Endothelial cell (in vitro differentiated cells): ENCODE measurements around the gene MGA. TPM values are rescaled to one million over a fixed set of nuclear protein-coding genes. Genes with fewer than 3 reads are reported as not detected.

Source experiments
- DNase-seq: peaks from one replicate; pipeline ENCODE4 v3.0.0; 2021; ENCODE audit warnings: low spot score
- H3K27ac Mint-ChIP-seq: one replicate; pipeline ENCODE4 v1.8.0; 2021; ENCODE audit warnings: mixed read lengths, inconsistent platforms; ENCODE audit not compliant: unreplicated experiment
- H3K27me3 Mint-ChIP-seq: one replicate; pipeline ENCODE4 v1.8.0; 2021; ENCODE audit warnings: mild to moderate bottlenecking, moderate library complexity, mixed read lengths, inconsistent platforms; ENCODE audit not compliant: unreplicated experiment
- H3K36me3 Mint-ChIP-seq: one replicate; pipeline ENCODE4 v1.8.0; 2021; ENCODE audit warnings: mild to moderate bottlenecking, low read depth, mixed read lengths, inconsistent platforms; ENCODE audit not compliant: unreplicated experiment
- H3K4me1 Mint-ChIP-seq: one replicate; pipeline ENCODE4 v1.8.0; 2021; ENCODE audit warnings: mild to moderate bottlenecking, mixed read lengths, inconsistent platforms; ENCODE audit not compliant: unreplicated experiment
- H3K4me3 Mint-ChIP-seq: one replicate; pipeline ENCODE4 v1.8.0; 2021; ENCODE audit warnings: mild to moderate bottlenecking, mixed read lengths, inconsistent platforms; ENCODE audit not compliant: unreplicated experiment
- H3K9me3 Mint-ChIP-seq: one replicate; pipeline ENCODE4 v1.8.0; 2021; ENCODE audit warnings: mixed read lengths, inconsistent platforms; ENCODE audit not compliant: unreplicated experiment
- CTCF ChIP-seq: fragments of 200-600 bp; sonication (generic); IDR thresholded peaks from one replicate; pipeline ENCODE4 v1.5.0; 2021; ENCODE audit warnings: antibody characterized with exemption; ENCODE audit not compliant: unreplicated experiment
- total RNA-seq: library from RNA; stranded (reverse); fragmentation: NEBNext Ultra II Directional; extraction: Animal tissue kit (Norgen Biotek cat#: 25700); gene quantifications from one replicate; pipeline ENCODE4 v1.2.1, GENCODE V29; 2021; ENCODE audit not compliant: unreplicated experiment

MGA gene
- total RNA-seq, 1 donor from 2014 or later: 48.0 TPM

- Mint-ChIP-seq H3K36me3 (peaks cover 8% of the 10 kb centered on the region), H3K27me3 (peaks cover 5% of the 10 kb centered on the region), H3K9me3 (no peaks in the 10 kb centered on the region), H3K4me1 (peaks cover 65% of the 10 kb centered on the region), H3K27ac (peak overlapping the region; percentile 100), H3K4me3 (peak overlapping the region; percentile 66)
- TF ChIP-seq CTCF: no peak
- DNase-seq: no peak
Observed at GRCh38 chr15:41791547-41791937, 131.3 kb downstream of the MGA start.

GRCh38 chr15:41792000-41792637 lies 131.9 kb downstream of the MGA start:
- H3K36me3 Mint-ChIP-seq: peaks cover 8% of the 10 kb centered on the region
- no peak overlapping the region for H3K4me3 Mint-ChIP-seq
- no peak for DNase-seq
- H3K4me1 Mint-ChIP-seq: peaks cover 69% of the 10 kb centered on the region
- peaks cover 5% of the 10 kb centered on the region for H3K27me3 Mint-ChIP-seq
- no peaks in the 10 kb centered on the region for H3K9me3 Mint-ChIP-seq
- peak overlapping the region; percentile 100 for H3K27ac Mint-ChIP-seq
- no peak for TF ChIP-seq CTCF

- peaks cover 64% of the 10 kb centered on the region for H3K4me1 Mint-ChIP-seq
- H3K36me3 Mint-ChIP-seq: peaks cover 8% of the 10 kb centered on the region
- no peak overlapping the region for H3K27ac Mint-ChIP-seq
- H3K27me3 Mint-ChIP-seq: peaks cover 6% of the 10 kb centered on the region
- no peak for DNase-seq
- H3K9me3 Mint-ChIP-seq: no peaks in the 10 kb centered on the region
- no peak overlapping the region for H3K4me3 Mint-ChIP-seq
- no peak for TF ChIP-seq CTCF
Observed at GRCh38 chr15:41794081-41794480, 133.9 kb downstream of the MGA start.

GRCh38 chr15:41795996-41796856 lies 136.0 kb downstream of the MGA start:
- Mint-ChIP-seq H3K27me3 (peaks cover 6% of the 10 kb centered on the region), H3K4me3 (no peak overlapping the region), H3K9me3 (no peaks in the 10 kb centered on the region), H3K36me3 (peaks cover 7% of the 10 kb centered on the region), H3K4me1 (peaks cover 42% of the 10 kb centered on the region), H3K27ac (peak overlapping the region; percentile 89)
- TF ChIP-seq CTCF: no peak
- no peak for DNase-seq
